CD1c-positive myeloid dendritic cell (primary cell): ENCODE measurements around the gene BCAS4.
"Not testable (repeated sequence)": the region's sequence is repeated elsewhere in the genome, so short reads cannot be mapped to it uniquely, and the experiment has no call there.

Source experiments
- DNase-seq: peaks from one replicate; pipeline ENCODE4 v3.0.0-alpha.2; 2016; ENCODE audit errors: extremely low spot score

The BCAS4 gene

GRCh38 chr20:50794846-50795634 is at the start of gene BCAS4:
Gene BCAS4 (plus strand): TSS chr20:50795061. CDS start chr20:50795084, 23 bp downstream.
- DNase-seq = peak; percentile 86

- DNase-seq = no peak
These were observed 49.2 kb upstream of the BCAS4 start for GRCh38 chr20:50745634-50746137.

- DNase-seq = no peak
These were observed 48.5 kb upstream of the BCAS4 start for GRCh38 chr20:50746138-50746940.

- no peak for DNase-seq
These were observed 47.6 kb upstream of the BCAS4 start for GRCh38 chr20:50747275-50747674.

- DNase-seq = no peak
These were observed 44.7 kb upstream of the BCAS4 start for GRCh38 chr20:50750145-50750671.

- no peak for DNase-seq
These were observed 41.7 kb upstream of the BCAS4 start for GRCh38 chr20:50753152-50753551.

- no peak for DNase-seq
These were observed 40.4 kb upstream of the BCAS4 start for GRCh38 chr20:50754420-50754819.

GRCh38 chr20:50756447-50756846 is 38.4 kb upstream of the BCAS4 start:
- no peak for DNase-seq

GRCh38 chr20:50758469-50758868 is 36.4 kb upstream of the BCAS4 start:
- DNase-seq = no peak

GRCh38 chr20:50758992-50759391 is 35.9 kb upstream of the BCAS4 start:
- DNase-seq = no peak

GRCh38 chr20:50759678-50760077 is 35.2 kb upstream of the BCAS4 start:
- DNase-seq = no peak

- DNase-seq = no peak
These were observed 32.8 kb upstream of the BCAS4 start for GRCh38 chr20:50762045-50762422.

GRCh38 chr20:50762435-50763220 is 32.2 kb upstream of the BCAS4 start:
- no peak for DNase-seq

GRCh38 chr20:50763550-50764458 is 31.1 kb upstream of the BCAS4 start:
- not testable (repeated sequence) for DNase-seq

GRCh38 chr20:50765251-50765650 is 29.6 kb upstream of the BCAS4 start:
- not testable (repeated sequence) for DNase-seq

GRCh38 chr20:50765674-50766073 is 29.2 kb upstream of the BCAS4 start:
- DNase-seq = no peak

GRCh38 chr20:50766955-50767809 is 27.7 kb upstream of the BCAS4 start:
- not testable (repeated sequence) for DNase-seq

GRCh38 chr20:50768991-50769390 is 25.9 kb upstream of the BCAS4 start:
- DNase-seq = not testable (repeated sequence)

GRCh38 chr20:50769551-50770085 is 25.2 kb upstream of the BCAS4 start:
- not testable (repeated sequence) for DNase-seq
